ENCODE results near the gene EPB41L4B. TPM values are rescaled to one million over a fixed set of nuclear protein-coding genes. Genes with fewer than 3 reads are reported as not detected.

The EPB41L4B gene
- total RNA-seq (2012; rRNA removed) = 0.54 and 0.56 TPM in 2 replicates
- polyA plus RNA-seq (2012; rRNA removed) = 0.29 and 0.36 TPM in 2 replicates
- polyA plus RNA-seq (2012; cell fraction: cytosol; rRNA removed) = 0.12 and 0.19 TPM in 2 replicates
- polyA plus RNA-seq (2012; cell fraction: nucleus; rRNA removed; ENCODE audit: low replicate concordance) = 0.08 and 0.46 TPM in 2 replicates
- percentile 25 among the genes with signal in this experiment for Bru-seq, nascent RNA
- percentile 19 among the genes with signal in this experiment for BruChase-seq, experiment 1, labeled RNA remaining after a 6-hour chase
- percentile 19 among the genes with signal in this experiment for BruChase-seq, experiment 2, labeled RNA remaining after a 2-hour chase
- long read RNA-seq, full-length matches to known transcripts = 7 of 7 reads
- long read RNA-seq, partial matches to known transcripts = 0 of 7 reads
- long read RNA-seq, other reads (novel, unspliced or antisense) = 0 of 7 reads

- dilution Hi-C loops (cut with HindIII; ENCODE audit: low sequenced_read_pairs, unreplicated experiment) = no loop called here
- peak within 1 kb of the TSS; percentile 47 for H2AK9ac ChIP-seq (replicated peaks; ENCODE audit: low read depth, low read length, poor library complexity)
- H2BK15ac ChIP-seq (ENCODE audit: low read depth, low read length) = no peak within 1 kb of the TSS
- no peak within 1 kb of the TSS for H2AK5ac ChIP-seq (ENCODE audit: low read depth, low read length)
- H3K4me1 ChIP-seq (ENCODE audit: control insufficient read depth, insufficient read depth, low read length) = peaks cover 2% of the 10 kb centered on the region
- no TSS peak for BruUV-seq (replicated peaks)
- no peaks in the 10 kb centered on the region for H3K79me1 ChIP-seq (ENCODE audit: low read depth in 1 of 2, low read length in 2 of 2)
- no peak within 1 kb of the TSS for H4K5ac ChIP-seq (ENCODE audit: low read depth, low read length)
- in situ Hi-C loops (cut with MboI; ENCODE audit: low sequenced_read_pairs) = loop anchor here (10.0 to 25.0 kb wide), 3 partner anchors 134 to 426 kb away; no protein-coding TSS in a partner anchor
- peak within 1 kb of the TSS; percentile 89 for H2AFZ ChIP-seq (replicated peaks; ENCODE audit: low read length, poor library complexity)
- H3K18ac ChIP-seq (ENCODE audit: low read depth, low read length) = no peak within 1 kb of the TSS
- ChIA-PET CTCF (interaction anchor here (0.6 to 1.1 kb wide), 3 partner anchors 85 to 210 kb away, joined by 3 to 4 read pairs (median 3); no protein-coding TSS in a partner anchor), POLR2A (ENCODE audit: unreplicated experiment) (no interaction called here)
- ATAC-seq (ENCODE audit: low read depth) (peak; percentile 95), DNase-seq (peak; percentile 69)
- H3K23ac ChIP-seq (ENCODE audit: low read depth, low read length) = no peak within 1 kb of the TSS
- no peaks in the 10 kb centered on the region for H3K36me3 ChIP-seq (ENCODE audit: control insufficient read depth, insufficient read depth, low read length)
- no peaks in the 10 kb centered on the region; the same call in 1 of the 2 replicates for H3K9me1 ChIP-seq (ENCODE audit: insufficient read depth, low read length)
- H2BK120ac ChIP-seq (ENCODE audit: low read depth, low read length) = no peak within 1 kb of the TSS
- H4K20me1 ChIP-seq (ENCODE audit: insufficient read depth, low read length) = no peaks in the 10 kb centered on the region
- no peak within 1 kb of the TSS for H3K14ac ChIP-seq (replicated peaks; ENCODE audit: low read depth, low read length)
- H3K9ac ChIP-seq (ENCODE audit: low read depth, low read length) = no peak within 1 kb of the TSS
- no peak within 1 kb of the TSS for H4K8ac ChIP-seq (ENCODE audit: low read depth in 2 of 2, low read length in 2 of 2)
- H3K56ac ChIP-seq (ENCODE audit: extremely low read depth, insufficient read depth, low read length) = no peak within 1 kb of the TSS
- no peak within 1 kb of the TSS for H3K27ac ChIP-seq (ENCODE audit: insufficient read depth, low read length)
- no peak within 1 kb of the TSS for H2BK20ac ChIP-seq (ENCODE audit: low read depth, low read length)
- intact Hi-C loops (cut with micrococcal nuclease) = loop anchor here (1.0 to 10.0 kb wide), 6 partner anchors 77 to 389 kb away; partner anchors contain the start of genes ABITRAM, CTNNAL1, ELP1 and TMEM245
- WGBS, 2 experiments (ENCODE audit: extremely low coverage in 2 of 2, insufficient read length in 1 of 2) = 0% methylated on average over 10 of the region's 72 CpGs; no CpG with 5 or more reads in 1 of the 2 experiments
- no peak within 1 kb of the TSS for H2BK5ac ChIP-seq (ENCODE audit: low read depth, low read length, poor library complexity, severe bottlenecking)
- H3K9me3 ChIP-seq (ENCODE audit: control insufficient read depth, insufficient read depth, low read length) = no peaks in the 10 kb centered on the region
- no peak within 1 kb of the TSS for H3K4ac ChIP-seq (ENCODE audit: low read depth, low read length)
- H3K4me2 ChIP-seq (ENCODE audit: low read depth, low read length) = peak within 1 kb of the TSS; percentile 65
- H4K91ac ChIP-seq (ENCODE audit: insufficient read depth, low read depth, low read length) = no peak within 1 kb of the TSS
- H3K27me3 ChIP-seq (ENCODE audit: control insufficient read depth, insufficient read depth, low read length) = peaks cover 51% of the 10 kb centered on the region
- H3K4me3 ChIP-seq (ENCODE audit: insufficient read depth, low read depth, low read length) = peak within 1 kb of the TSS; percentile 45
- TF ChIP-seq USF2 (IDR thresholded peaks at IDR 0.05; ENCODE audit: low read depth, low read length) (peak; percentile 82), CHD1 (IDR thresholded peaks at IDR 0.05; ENCODE audit: low read depth, low read length) (no peak), RAD21 (IDR thresholded peaks at IDR 0.05; ENCODE audit: low read length) (peak; percentile 89), CEBPB (IDR thresholded peaks at IDR 0.05; ENCODE audit: low read depth, low read length) (no peak), POLR2A (IDR thresholded peaks at IDR 0.05; ENCODE audit: low read depth, low read length) (peak; percentile 44; the same call in 1 of the 2 replicates), RFX5 (IDR thresholded peaks at IDR 0.05; ENCODE audit: low read depth, low read length) (no peak), BHLHE40 (IDR thresholded peaks at IDR 0.05; ENCODE audit: low read depth, low read length) (peak; percentile 95), MXI1 (IDR thresholded peaks at IDR 0.05; ENCODE audit: borderline replicate concordance, low read depth, low read length) (peak; percentile 84), MAFK (IDR thresholded peaks at IDR 0.05; ENCODE audit: low read depth, low read length) (no peak), RCOR1 (IDR thresholded peaks at IDR 0.05; ENCODE audit: insufficient replicate concordance, low read length) (no peak), MAZ (IDR thresholded peaks at IDR 0.05; ENCODE audit: borderline replicate concordance, low read depth, low read length) (peak; percentile 48; the same call in 1 of the 2 replicates), NFE2L2 (IDR thresholded peaks at IDR 0.05; ENCODE audit: low read depth, low read length) (no peak), SMC3 (IDR thresholded peaks at IDR 0.05; ENCODE audit: low read depth, low read length) (peak; percentile 81)
- TF ChIP-seq, protein P1, sequence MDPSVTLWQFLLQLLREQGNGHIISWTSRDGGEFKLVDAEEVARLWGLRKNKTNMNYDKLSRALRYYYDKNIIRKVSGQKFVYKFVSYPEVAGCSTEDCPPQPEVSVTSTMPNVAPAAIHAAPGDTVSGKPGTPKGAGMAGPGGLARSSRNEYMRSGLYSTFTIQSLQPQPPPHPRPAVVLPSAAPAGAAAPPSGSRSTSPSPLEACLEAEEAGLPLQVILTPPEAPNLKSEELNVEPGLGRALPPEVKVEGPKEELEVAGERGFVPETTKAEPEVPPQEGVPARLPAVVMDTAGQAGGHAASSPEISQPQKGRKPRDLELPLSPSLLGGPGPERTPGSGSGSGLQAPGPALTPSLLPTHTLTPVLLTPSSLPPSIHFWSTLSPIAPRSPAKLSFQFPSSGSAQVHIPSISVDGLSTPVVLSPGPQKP (IDR thresholded peaks at IDR 0.05; ENCODE audit: borderline replicate concordance, low read depth, low read length) = no peak
These were observed at the start of gene EPB41L4B for GRCh38 chr9:109320742-109321448. Gene EPB41L4B (minus strand): TSS chr9:109321059. CDS start chr9:109320446, 613 bp downstream.

Measured in IMR-90 (cell line).